Aorta (tissue), 5 donors: ENCODE results near the gene FOXJ3. TPM values are rescaled to one million over a fixed set of nuclear protein-coding genes. Genes with fewer than 3 reads are reported as not detected.

Experiments used
- ATAC-seq: fragments of 200-7000 bp; cut with Tn5 transposase; one replicate; pipeline ENCODE4 v1.9.1; 2022; ENCODE audit warnings: moderate library complexity; ENCODE audit not compliant: low FRiP score
- DNase-seq, 2 donors: peaks; one replicate each; pipeline ENCODE4 v3.0.0-alpha.2; 2020
- H3K27ac ChIP-seq, 2 donors: one replicate each; pipeline ENCODE4 v1.5.1; 2013; ENCODE audit warnings: low read length in 2 of 2, mild to moderate bottlenecking in 2 of 2, moderate library complexity in 2 of 2, control low read depth in 1 of 2, inconsistent platforms in 1 of 2, low read depth in 1 of 2
- H3K27me3 ChIP-seq, 2 donors: one replicate each; pipeline ENCODE4 v1.6.1; 2013; ENCODE audit warnings: control low read depth in 1 of 2, low read length in 1 of 2, mild to moderate bottlenecking in 1 of 2, moderate library complexity in 1 of 2; ENCODE audit not compliant: insufficient read depth in 2 of 2, control insufficient read depth in 1 of 2
- H3K36me3 ChIP-seq, 2 donors: one replicate each; pipeline ENCODE4 v1.6.1; 2013; ENCODE audit warnings: control low read depth in 1 of 2, low read length in 1 of 2, mild to moderate bottlenecking in 1 of 2; ENCODE audit not compliant: insufficient read depth in 2 of 2, control insufficient read depth in 1 of 2
- H3K4me1 ChIP-seq, 2 donors: one replicate each; pipeline ENCODE4 v1.6.1; 2013; ENCODE audit warnings: low read length in 2 of 2, control low read depth in 1 of 2, mild to moderate bottlenecking in 1 of 2, moderate library complexity in 1 of 2; ENCODE audit not compliant: insufficient read depth in 2 of 2, control insufficient read depth in 1 of 2
- H3K4me3 ChIP-seq, 2 donors: one replicate each; pipeline ENCODE4 v1.5.1; 2013; ENCODE audit warnings: low read length in 2 of 2, control low read depth in 1 of 2, mild to moderate bottlenecking in 1 of 2
- H3K9me3 ChIP-seq: one replicate; pipeline ENCODE4 v1.6.1; 2013; ENCODE audit warnings: mild to moderate bottlenecking, low read length; ENCODE audit not compliant: control insufficient read depth
- WGBS, 2 donors: extraction: QIAGEN DNeasy Blood & Tissue Kit; methylation state at CpG; one replicate each; pipeline ENCODE4 v1.1.7; 2013; 5-methylcytosine and 5-hydroxymethylcytosine counted together
- intact Hi-C, 2 donors: fragments of 100-400 bp; cut with DNase I; formaldehyde crosslinking; loops; one replicate each; pipeline versions ENCODE4 v1.14.2 to v1.15.0; 2022
- long read RNA-seq, 2 donors: library from polyadenylated mRNA; unstranded; transcript quantifications; one replicate each; pipeline ENCODE4 v2.0.0, GENCODE V29; 2020 to 2021
- polyA plus RNA-seq, 2 donors: library from polyadenylated mRNA; stranded (reverse); fragments of 200-250 nt; gene quantifications; one replicate each; pipeline ENCODE4 v1.2.3, GENCODE V29; 2013
- total RNA-seq, 2 donors: library from RNA; stranded (reverse); fragmentation: NEBNext Ultra II Directional; extraction: Animal tissue kit (Norgen Biotek cat#: 25700); gene quantifications; one replicate each; pipeline ENCODE4 v1.2.1, GENCODE V29; 2021
- donor health status: healthy with polysubstance abuse.
- donor health status: Bipolar disorder and iron deficiency.
- donor health status: DM: no; HTN: no; CAD: no.
- donor health status: DM: no; HTN: no; CAD: no.
- donor health status: DM: yes; HTN: yes; CAD: no.

The FOXJ3 gene
- total RNA-seq (10 to 100 TPM; 44.4 to 64.2 TPM), polyA plus RNA-seq (10 to 100 TPM in 1 of 2 donors, 1 to 10 TPM in 1; 9.6 to 17.1 TPM)
- long read RNA-seq, donor 1, partial matches to known transcripts = 15 of 31 reads
- long read RNA-seq, donor 1, other reads (novel, unspliced or antisense) = 16 of 31 reads
- long read RNA-seq, donor 2, full-length matches to known transcripts = 1 of 12 reads
- long read RNA-seq, donor 2, partial matches to known transcripts = 2 of 12 reads
- long read RNA-seq, donor 2, other reads (novel, unspliced or antisense) = 9 of 12 reads

DNA sequence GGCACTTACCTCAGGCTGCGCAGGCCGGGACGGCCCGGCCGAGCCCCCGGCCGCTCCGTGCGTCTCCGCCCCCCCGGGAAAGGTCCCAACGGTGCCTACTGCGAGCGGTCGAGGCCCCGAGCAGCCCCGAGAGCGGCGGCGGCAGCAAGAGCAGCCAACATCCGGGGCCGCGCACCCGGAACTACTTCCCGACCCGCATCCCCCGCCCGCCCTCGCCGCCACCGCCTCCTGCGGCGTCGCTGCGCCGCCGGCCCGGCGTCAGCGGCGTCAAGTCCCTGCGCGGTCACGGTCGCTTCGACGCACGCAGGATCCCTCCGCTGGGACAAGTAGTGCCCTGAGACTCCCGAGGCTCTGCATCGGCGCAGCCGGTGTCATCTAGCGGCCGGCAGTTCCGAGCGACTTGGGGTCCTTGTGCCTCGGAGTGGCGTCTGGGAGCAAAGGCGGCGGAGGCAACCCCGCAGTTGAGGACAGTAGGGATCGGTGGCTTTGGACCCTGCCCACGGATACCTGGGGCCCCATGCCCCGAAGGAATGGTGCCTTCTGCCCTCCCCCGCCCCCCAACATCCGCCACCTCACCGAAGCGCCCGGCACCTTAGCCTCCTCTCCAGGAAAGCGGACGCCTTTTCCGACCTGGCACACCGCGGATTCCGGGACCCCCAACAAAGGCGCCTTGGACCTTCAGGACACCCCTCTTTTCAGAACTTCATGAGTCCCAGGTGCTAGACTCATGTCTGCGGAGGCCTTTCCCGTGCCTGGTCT is at the start of gene FOXJ3:
Gene FOXJ3, minus strand, starts transcription at position 186 of the 759 bp plus-strand sequence. CDS start 24,142 bp downstream, outside the sequence.
- WGBS, 2 donors = 0 to 1% methylated on average over 68 to 79 of the region's 79 CpGs

GRCh38 chr1:42381280-42381673 is 46.2 kb upstream of the FOXJ3 start:
- DNase-seq (no peak), ATAC-seq (no peak)
- Histone ChIP-seq H3K4me3 (no peak overlapping the region), H3K36me3 (no peaks in the 10 kb centered on the region), H3K4me1 (no peaks in the 10 kb centered on the region), H3K9me3 (no peaks in the 10 kb centered on the region), H3K27ac (no peak overlapping the region), H3K27me3 (no peaks in the 10 kb centered on the region)
- intact Hi-C loops = no loop called here
- WGBS, 2 donors = 12 to 14% methylated on average over 8 of the region's 8 CpGs

More for the DNA sequence above, at the start of gene FOXJ3:
- Histone ChIP-seq H3K4me3 (peak within 1 kb of the TSS; percentile 79 to 94), H3K27me3 (no peaks in the 10 kb centered on the region), H3K27ac (peak within 1 kb of the TSS; percentile 64 to 68), H3K9me3 (no peaks in the 10 kb centered on the region), H3K36me3 (no peaks in the 10 kb centered on the region), H3K4me1 (peaks cover 0 to 2% of the 10 kb centered on the region in 2 donors)
- ATAC-seq (peak; percentile 96), DNase-seq (peak; percentile 95 to 97)
- intact Hi-C loops = loop anchor here (2.0 to 10.0 kb wide), 4 partner anchors 122 to 347 kb away; partner anchors contain the start of genes PPCS (in 2 of the 2), ZMYND12 (in 2 of the 2) and YBX1 (in 1 of the 2)

DNA sequence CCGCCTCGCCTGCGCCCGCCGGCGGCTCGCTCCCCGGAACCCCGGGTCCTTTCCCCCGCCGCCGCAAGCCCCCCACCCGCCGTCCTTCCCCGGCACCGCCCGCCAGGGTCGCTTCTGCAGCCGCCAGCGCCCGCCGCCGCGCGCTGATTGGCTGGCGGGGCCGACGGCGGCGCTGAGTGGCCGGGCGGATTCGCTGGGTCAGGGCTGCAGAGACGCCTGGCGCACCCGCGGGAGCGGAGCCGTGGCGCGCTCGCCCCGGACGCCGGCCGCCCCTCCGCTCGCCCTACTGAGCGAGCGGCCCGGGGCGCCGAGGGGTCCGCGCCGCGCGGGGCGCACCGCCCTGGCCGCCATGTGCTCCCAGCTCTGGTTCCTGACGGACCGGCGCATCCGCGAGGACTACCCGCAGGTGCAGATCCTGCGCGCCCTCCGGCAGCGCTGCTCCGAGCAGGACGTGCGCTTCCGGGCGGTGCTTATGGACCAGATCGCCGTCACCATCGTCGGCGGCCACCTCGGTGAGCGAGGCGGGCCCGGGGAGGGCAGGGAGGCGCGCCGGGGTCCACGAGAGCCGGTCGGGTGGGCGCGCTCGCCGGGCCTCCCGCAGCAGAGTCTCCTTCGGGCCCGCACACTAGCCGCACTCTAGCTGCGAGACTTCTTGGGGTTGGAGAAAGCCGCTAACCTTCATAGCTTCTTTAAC is 45.7 kb upstream of the FOXJ3 start, which contains the start of gene RIMKLA:
Gene RIMKLA, plus strand, starts transcription at position 207 of the 694 bp plus-strand sequence. Its CDS starts 143 bp downstream, at position 350.
- Histone ChIP-seq H3K4me3 (peak within 1 kb of the TSS; percentile 59 to 64), H3K27ac (no peak within 1 kb of the TSS), H3K4me1 (no peaks in the 10 kb centered on the region), H3K36me3 (no peaks in the 10 kb centered on the region), H3K9me3 (no peaks in the 10 kb centered on the region), H3K27me3 (no peaks in the 10 kb centered on the region)
- DNase-seq (peak; percentile 48 to 81), ATAC-seq (peak; percentile 66)
- intact Hi-C loops = no loop called here
- 0 to 1% methylated on average over 55 to 101 of the region's 101 CpGs for WGBS, 2 donors

DNA sequence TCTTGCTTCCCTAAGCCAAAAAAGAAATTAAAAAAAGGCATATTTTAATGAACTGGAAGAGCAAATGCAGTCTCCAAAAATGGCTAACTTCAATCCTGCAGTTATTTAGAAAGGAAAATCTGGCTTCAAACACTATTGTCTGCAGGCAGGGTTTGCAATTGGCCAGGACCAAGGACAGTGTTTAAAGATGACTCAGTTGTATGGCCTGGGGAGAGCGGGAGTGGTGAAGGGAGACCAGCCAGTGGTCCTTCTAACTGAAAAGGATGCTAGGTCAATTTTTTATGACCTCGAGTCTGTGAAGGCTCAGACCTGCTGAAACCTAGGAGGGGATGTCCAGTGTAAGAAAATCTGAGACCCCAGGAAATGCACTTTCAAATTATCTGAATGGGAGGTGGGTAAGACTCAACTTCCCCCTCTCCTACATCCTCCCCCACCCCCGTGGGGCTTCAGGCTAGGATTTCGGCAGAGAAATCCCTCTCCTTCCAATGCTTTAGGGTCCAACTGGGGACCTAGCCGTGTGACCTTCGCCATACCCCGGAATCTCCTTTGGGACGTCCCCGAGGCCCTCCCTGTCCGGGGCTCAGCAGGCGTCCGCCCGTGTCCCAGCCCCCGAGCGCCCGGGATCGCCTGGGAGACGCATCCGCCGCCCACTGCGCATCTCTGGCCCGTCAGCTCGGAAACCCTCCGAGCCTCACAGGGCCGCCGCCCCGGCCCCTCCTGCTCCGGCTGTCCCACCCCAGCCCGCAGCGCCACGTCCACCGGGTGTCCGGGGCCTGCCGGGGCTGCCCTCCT is 45.0 kb upstream of the FOXJ3 start:
- peak in 1 of 2 donors; percentile 79 for DNase-seq
- 1% methylated on average over 26 to 34 of the region's 34 CpGs for WGBS, 2 donors
- intact Hi-C loops = no loop called here

DNA sequence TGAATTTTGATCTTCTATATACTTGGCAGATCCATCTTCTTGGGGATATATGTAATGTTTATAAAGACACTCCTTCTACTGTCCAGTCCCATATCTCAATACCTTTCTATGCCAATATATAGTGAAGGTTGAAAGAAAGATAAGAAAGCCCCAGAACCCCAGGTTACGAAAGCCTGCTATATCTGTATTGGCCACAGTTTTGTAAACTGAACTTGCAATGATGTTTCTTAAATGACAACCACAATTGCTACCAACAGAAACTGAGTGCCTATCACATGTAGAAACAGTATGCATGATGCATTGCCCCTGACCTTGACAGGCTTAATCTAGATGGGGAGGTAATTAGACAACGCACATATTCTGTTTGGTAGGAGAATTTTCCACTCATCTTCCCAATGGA is 37.8 kb upstream of the FOXJ3 start:
- intact Hi-C loops = no loop called here
- peaks cover 0 to 2% of the 10 kb centered on the region in 2 donors for H3K27me3 ChIP-seq
- H3K9me3 ChIP-seq = no peaks in the 10 kb centered on the region
- 89 to 92% methylated on average over 2 of the region's 2 CpGs for WGBS, 2 donors
- H3K4me3 ChIP-seq = no peak overlapping the region
- H3K36me3 ChIP-seq = no peaks in the 10 kb centered on the region
- no peak for DNase-seq
- H3K27ac ChIP-seq = no peak overlapping the region
- no peaks in the 10 kb centered on the region for H3K4me1 ChIP-seq
- no peak for ATAC-seq

More for the DNA sequence above, 45.0 kb upstream of the FOXJ3 start:
- H3K27me3 ChIP-seq = no peaks in the 10 kb centered on the region
- peak overlapping the region; percentile 59 to 64 for H3K4me3 ChIP-seq
- ATAC-seq = peak; percentile 71
- H3K27ac ChIP-seq = no peak overlapping the region
- no peaks in the 10 kb centered on the region for H3K9me3 ChIP-seq
- H3K36me3 ChIP-seq = no peaks in the 10 kb centered on the region
- H3K4me1 ChIP-seq = no peaks in the 10 kb centered on the region

GRCh38 chr1:42370876-42371549 is 36.0 kb upstream of the FOXJ3 start:
- no peaks in the 10 kb centered on the region for H3K36me3 ChIP-seq
- H3K27ac ChIP-seq = no peak overlapping the region
- intact Hi-C loops = no loop called here
- ATAC-seq (no peak), DNase-seq (no peak)
- H3K9me3 ChIP-seq = no peaks in the 10 kb centered on the region
- H3K4me3 ChIP-seq = no peak overlapping the region
- no peaks in the 10 kb centered on the region for H3K4me1 ChIP-seq
- H3K27me3 ChIP-seq = peaks cover 0 to 2% of the 10 kb centered on the region in 2 donors

GRCh38 chr1:42369471-42369870 is 34.4 kb upstream of the FOXJ3 start:
- ATAC-seq = no peak
- Histone ChIP-seq H3K27me3 (peaks cover 0 to 2% of the 10 kb centered on the region in 2 donors), H3K27ac (no peak overlapping the region), H3K4me1 (no peaks in the 10 kb centered on the region), H3K4me3 (no peak overlapping the region), H3K9me3 (no peaks in the 10 kb centered on the region), H3K36me3 (no peaks in the 10 kb centered on the region)
- intact Hi-C loops = no loop called here
- 70 to 88% methylated on average over 1 of the region's 1 CpG for WGBS, 2 donors
- no peak for DNase-seq
